ENCODE results near the gene PJA2. TPM values are rescaled to one million over a fixed set of nuclear protein-coding genes. Genes with fewer than 3 reads are reported as not detected.

The PJA2 gene
- total and polyA plus RNA-seq, 9 donors, result 58.8 to 122 (median 109) TPM

GRCh38 chr5:109300367-109300766 is 109.4 kb downstream of the PJA2 start:
- no peaks in the 10 kb centered on the region for H3K36me3 ChIP-seq
- H3K4me3 ChIP-seq, result no peak overlapping the region
- no peak overlapping the region for H3K27ac ChIP-seq
- TF ChIP-seq EP300 (IDR thresholded peaks at IDR 0.05), result no peak
- no peak for TF ChIP-seq CTCF (IDR thresholded peaks at IDR 0.05)
- TF ChIP-seq POLR2A (IDR thresholded peaks at IDR 0.05), result no peak
- peaks cover 2% of the 10 kb centered on the region for H3K4me1 ChIP-seq (ENCODE audit: insufficient read depth)
- no peaks in the 10 kb centered on the region for H3K27me3 ChIP-seq
- no peaks in the 10 kb centered on the region for H3K9me3 ChIP-seq
- WGBS, 3 donors, result 93 to 97% (median 96%) methylated on average over 2 of the region's 2 CpGs
- intact Hi-C loops (cut with DNase I), result no loop called here
- no peak for DNase-seq

- H3K9me3 ChIP-seq, result no peaks in the 10 kb centered on the region
- DNase-seq, result no peak
- no peaks in the 10 kb centered on the region for H3K27me3 ChIP-seq
- 76 to 82% (median 78%) methylated on average over 6 of the region's 6 CpGs for WGBS, 3 donors
- TF ChIP-seq EP300 (IDR thresholded peaks at IDR 0.05) (no peak), POLR2A (IDR thresholded peaks at IDR 0.05) (no peak), CTCF (IDR thresholded peaks at IDR 0.05) (no peak)
- no peaks in the 10 kb centered on the region for H3K36me3 ChIP-seq
- H3K4me1 ChIP-seq (ENCODE audit: insufficient read depth), result peaks cover 1% of the 10 kb centered on the region
- no peak overlapping the region for H3K27ac ChIP-seq
- intact Hi-C loops (cut with DNase I), result no loop called here
- no peak overlapping the region for H3K4me3 ChIP-seq
Observed at GRCh38 chr5:109299557-109299956, 110.2 kb downstream of the PJA2 start.

- H3K36me3 ChIP-seq, result no peaks in the 10 kb centered on the region
- no peak for DNase-seq
- H3K27ac ChIP-seq, result no peak overlapping the region
- intact Hi-C loops (cut with DNase I), result no loop called here
- H3K9me3 ChIP-seq, result no peaks in the 10 kb centered on the region
- no peak overlapping the region for H3K4me3 ChIP-seq
- H3K4me1 ChIP-seq (ENCODE audit: insufficient read depth), result no peaks in the 10 kb centered on the region
- WGBS, 3 donors, result 54 to 94% (median 82%) methylated on average over 4 of the region's 4 CpGs
- no peak for TF ChIP-seq POLR2A (IDR thresholded peaks at IDR 0.05)
- TF ChIP-seq EP300 (IDR thresholded peaks at IDR 0.05), result no peak
- no peak for TF ChIP-seq CTCF (IDR thresholded peaks at IDR 0.05)
- no peaks in the 10 kb centered on the region for H3K27me3 ChIP-seq
Observed at GRCh38 chr5:109298794-109299193, 111.0 kb downstream of the PJA2 start.

GRCh38 chr5:109297900-109298299 is 111.9 kb downstream of the PJA2 start:
- no peak for TF ChIP-seq EP300 (IDR thresholded peaks at IDR 0.05)
- TF ChIP-seq POLR2A (IDR thresholded peaks at IDR 0.05), result no peak
- no peak for TF ChIP-seq CTCF (IDR thresholded peaks at IDR 0.05)
- H3K36me3 ChIP-seq, result no peaks in the 10 kb centered on the region
- no peaks in the 10 kb centered on the region for H3K4me1 ChIP-seq (ENCODE audit: insufficient read depth)
- H3K27me3 ChIP-seq, result no peaks in the 10 kb centered on the region
- H3K4me3 ChIP-seq, result no peak overlapping the region
- no peak overlapping the region for H3K27ac ChIP-seq
- H3K9me3 ChIP-seq, result no peaks in the 10 kb centered on the region
- no peak for DNase-seq
- intact Hi-C loops (cut with DNase I), result no loop called here
- WGBS, 3 donors, result 87 to 93% (median 89%) methylated on average over 9 of the region's 9 CpGs

GRCh38 chr5:109291090-109291489 is 118.7 kb downstream of the PJA2 start:
- WGBS, 3 donors, result 93 to 98% (median 95%) methylated on average over 6 of the region's 6 CpGs
- intact Hi-C loops (cut with DNase I), result no loop called here
- no peaks in the 10 kb centered on the region for H3K36me3 ChIP-seq

More at GRCh38 chr5:109291090-109291489, 118.7 kb downstream of the PJA2 start:
- no peak overlapping the region for H3K4me3 ChIP-seq
- no peaks in the 10 kb centered on the region for H3K27me3 ChIP-seq
- H3K9me3 ChIP-seq, result no peaks in the 10 kb centered on the region
- no peaks in the 10 kb centered on the region for H3K4me1 ChIP-seq (ENCODE audit: insufficient read depth)
- no peak for DNase-seq
- no peak overlapping the region for H3K27ac ChIP-seq
- no peak for TF ChIP-seq POLR2A (IDR thresholded peaks at IDR 0.05)
- no peak for TF ChIP-seq CTCF (IDR thresholded peaks at IDR 0.05)
- no peak for TF ChIP-seq EP300 (IDR thresholded peaks at IDR 0.05)
